Suppressor macrophage (primary cell): ENCODE results near the gene ADAM15.

Experiments used
- DNase-seq, 4 experiments: peaks; one replicate each; pipeline ENCODE4 v3.0.0-alpha.2; 2020 to 2022

ADAM15 gene

GRCh38 chr1:155011437-155012025 is 39.6 kb upstream of the ADAM15 start:
- DNase-seq: no peak

- DNase-seq: peak; percentile 75 to 90 (median 84)
These were observed 39.0 kb upstream of the ADAM15 start for GRCh38 chr1:155012026-155012546.

- DNase-seq: peak in 3 of 4 experiments; percentile 56 to 63 (median 60)
These were observed 38.1 kb upstream of the ADAM15 start for GRCh38 chr1:155012776-155013602.

- DNase-seq: no peak
These were observed 37.5 kb upstream of the ADAM15 start for GRCh38 chr1:155013632-155014031.

GRCh38 chr1:155014709-155015508 is 36.2 kb upstream of the ADAM15 start:
- no peak for DNase-seq

- no peak for DNase-seq
These were observed 35.4 kb upstream of the ADAM15 start for GRCh38 chr1:155015527-155016230.

- DNase-seq: no peak
These were observed 34.8 kb upstream of the ADAM15 start for GRCh38 chr1:155016231-155016831.

- DNase-seq: peak; percentile 80 to 92 (median 86)
These were observed 33.8 kb upstream of the ADAM15 start for GRCh38 chr1:155017041-155017945.

GRCh38 chr1:155017946-155018316 is 33.2 kb upstream of the ADAM15 start:
- peak in 1 of 4 experiments; percentile 18 for DNase-seq

- DNase-seq: peak in 3 of 4 experiments; percentile 52 to 65 (median 57)
These were observed 32.3 kb upstream of the ADAM15 start for GRCh38 chr1:155018617-155019348.

GRCh38 chr1:155019377-155020245 is 31.5 kb upstream of the ADAM15 start:
- DNase-seq: no peak

GRCh38 chr1:155022136-155022926 is 28.8 kb upstream of the ADAM15 start:
- no peak for DNase-seq

GRCh38 chr1:155022927-155023236 is 28.2 kb upstream of the ADAM15 start:
- peak; percentile 49 to 73 (median 66) for DNase-seq

- no peak for DNase-seq
These were observed 27.5 kb upstream of the ADAM15 start for GRCh38 chr1:155023627-155024026.

- DNase-seq: no peak
These were observed 26.8 kb upstream of the ADAM15 start for GRCh38 chr1:155024315-155024714.

- DNase-seq: no peak
These were observed 25.0 kb upstream of the ADAM15 start for GRCh38 chr1:155026154-155026553.

- DNase-seq: no peak
These were observed 24.5 kb upstream of the ADAM15 start for GRCh38 chr1:155026588-155026987.

GRCh38 chr1:155029513-155030242 is 21.4 kb upstream of the ADAM15 start:
- no peak for DNase-seq
